Peyer's patch (tissue), 4 donors: Measurements from ENCODE around the gene AKR7A3.

Experiments used
- POLR2A ChIP-seq, 2 donors: fragments of 450-650 bp; IDR thresholded peaks; one replicate each; pipeline ENCODE4 v1.5.1; 2017; ENCODE audit warnings: antibody characterized with exemption in 2 of 2, mild to moderate bottlenecking in 2 of 2, moderate library complexity in 2 of 2
- TF ChIP-seq, protein P1 (sequence below), 6 experiments: fragments of 450-650 bp in 4 of 6; fragments of 200-600 bp in 2 of 6; sonication (generic) in 1 of 6; IDR thresholded peaks; one replicate each; pipeline ENCODE4 v1.5.1; 2017 to 2019; ENCODE audit warnings: antibody characterized with exemption in 6 of 6, mild to moderate bottlenecking in 3 of 6, moderate library complexity in 1 of 6

DNA sequence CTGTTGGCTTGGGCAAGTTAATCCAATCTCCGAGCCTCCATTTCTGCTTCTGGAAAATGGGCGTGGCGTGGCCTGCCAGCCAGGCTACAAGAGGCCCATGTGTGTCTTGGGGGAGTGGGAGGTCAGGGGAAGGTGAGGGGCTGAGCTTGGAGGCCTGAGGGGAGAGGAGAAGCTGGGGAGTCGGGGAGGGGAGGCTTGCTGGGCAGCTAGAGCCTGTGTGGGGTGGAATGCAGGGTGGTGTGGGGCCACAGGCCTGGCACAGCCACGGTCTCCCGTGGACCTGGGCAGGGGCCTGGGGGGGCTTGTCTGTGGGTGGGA is 38.1 kb upstream of the AKR7A3 start:
- TF ChIP-seq, protein P1, sequence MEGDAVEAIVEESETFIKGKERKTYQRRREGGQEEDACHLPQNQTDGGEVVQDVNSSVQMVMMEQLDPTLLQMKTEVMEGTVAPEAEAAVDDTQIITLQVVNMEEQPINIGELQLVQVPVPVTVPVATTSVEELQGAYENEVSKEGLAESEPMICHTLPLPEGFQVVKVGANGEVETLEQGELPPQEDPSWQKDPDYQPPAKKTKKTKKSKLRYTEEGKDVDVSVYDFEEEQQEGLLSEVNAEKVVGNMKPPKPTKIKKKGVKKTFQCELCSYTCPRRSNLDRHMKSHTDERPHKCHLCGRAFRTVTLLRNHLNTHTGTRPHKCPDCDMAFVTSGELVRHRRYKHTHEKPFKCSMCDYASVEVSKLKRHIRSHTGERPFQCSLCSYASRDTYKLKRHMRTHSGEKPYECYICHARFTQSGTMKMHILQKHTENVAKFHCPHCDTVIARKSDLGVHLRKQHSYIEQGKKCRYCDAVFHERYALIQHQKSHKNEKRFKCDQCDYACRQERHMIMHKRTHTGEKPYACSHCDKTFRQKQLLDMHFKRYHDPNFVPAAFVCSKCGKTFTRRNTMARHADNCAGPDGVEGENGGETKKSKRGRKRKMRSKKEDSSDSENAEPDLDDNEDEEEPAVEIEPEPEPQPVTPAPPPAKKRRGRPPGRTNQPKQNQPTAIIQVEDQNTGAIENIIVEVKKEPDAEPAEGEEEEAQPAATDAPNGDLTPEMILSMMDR (IDR thresholded peaks at IDR 0.05): no peak
- TF ChIP-seq POLR2A (IDR thresholded peaks at IDR 0.05): no peak
